Measurements from ENCODE around the gene KCNK7. TPM values are rescaled to one million over a fixed set of nuclear protein-coding genes. Genes with fewer than 3 reads are reported as not detected.

KCNK7 gene
- 0.28 to 1.5 TPM (median 0.86 TPM) in 5 replicates for total RNA-seq (2022; extraction: Qiagen RNA extraction)

DNA sequence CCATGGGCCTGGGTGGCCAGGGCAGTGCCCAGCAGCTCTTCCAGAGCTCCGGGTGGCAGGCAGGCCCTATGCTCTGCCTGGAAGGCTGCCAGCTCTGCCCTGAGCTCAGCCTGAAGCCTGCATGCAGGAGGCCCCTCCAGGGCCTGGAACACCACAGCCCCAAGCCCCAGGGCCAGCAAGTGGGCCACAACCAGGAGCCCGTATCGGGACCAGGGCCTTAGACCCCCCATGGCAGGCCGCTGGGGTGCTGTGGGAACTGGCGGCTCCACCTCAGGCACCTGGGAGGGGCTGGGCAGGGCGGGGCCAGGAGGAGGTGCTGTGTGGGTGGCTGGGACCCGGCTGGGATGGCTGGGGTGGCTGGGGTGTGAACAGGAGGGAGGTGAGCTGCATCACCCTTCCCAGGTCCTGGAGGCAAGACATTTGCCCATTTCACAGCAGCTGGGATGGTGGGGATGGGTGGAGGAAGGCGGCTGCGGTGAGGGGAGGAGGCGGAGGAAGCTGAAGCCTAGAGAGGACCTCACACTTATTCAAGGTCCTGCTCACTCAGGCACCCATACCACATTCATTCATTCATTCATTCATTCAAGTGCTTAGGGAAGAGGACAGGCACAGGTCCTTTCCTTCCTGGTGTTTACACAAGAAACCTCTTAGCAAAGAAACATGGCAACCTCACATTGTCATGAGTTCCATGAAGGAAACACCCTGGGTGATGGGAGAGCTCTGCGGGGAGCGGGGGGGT, at the start of gene KCNK7:
Gene KCNK7, minus strand, starts transcription at position 258 of the 739 bp plus-strand sequence. Its CDS starts 28 bp downstream, at position 230.

GRCh38 chr11:65637794-65638419, 42.3 kb upstream of the KCNK7 start, which contains the start of gene SIPA1:
Gene SIPA1, plus strand, starts transcription at chr11:65638101. Its CDS starts 2,821 bp downstream, at chr11:65640922.

DNA sequence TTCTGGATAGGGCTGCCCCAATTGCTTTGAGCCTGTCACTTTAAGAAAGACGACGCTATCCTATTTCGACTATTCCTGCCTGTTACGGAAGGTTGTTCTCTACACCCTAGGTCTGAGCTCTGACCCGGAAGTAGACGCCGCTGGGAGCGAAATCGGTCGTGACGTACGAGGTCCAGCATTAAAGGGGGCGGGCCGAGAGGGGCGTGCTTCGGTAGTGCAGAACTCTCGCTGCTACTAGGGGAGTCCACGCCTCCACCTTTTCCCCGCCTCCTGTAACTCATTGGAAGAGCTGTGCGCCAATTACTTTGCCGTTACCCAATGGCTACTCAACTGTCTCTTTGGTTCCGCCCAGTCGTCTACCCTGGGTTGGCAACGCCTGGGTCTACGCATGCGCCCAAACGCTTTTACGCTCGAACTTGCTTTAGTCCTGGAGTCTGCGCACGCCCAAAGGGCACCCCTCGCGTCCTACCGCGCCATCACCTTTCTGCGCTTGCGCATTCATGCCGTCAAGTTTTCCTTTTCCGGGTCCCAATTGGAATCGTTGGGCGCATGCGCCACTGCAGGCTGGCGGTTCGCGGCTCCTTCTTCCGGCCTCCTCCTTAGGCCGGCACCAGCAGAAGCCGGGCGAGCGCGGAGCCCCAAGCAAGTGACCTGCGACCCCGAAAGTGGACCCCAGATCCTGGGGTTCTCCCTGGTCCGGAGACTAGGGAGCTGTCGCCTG, 19.8 kb upstream of the KCNK7 start, which contains the start of gene PCNX3:
Gene PCNX3, plus strand, starts transcription at position 548 of the 721 bp plus-strand sequence. CDS start 536 bp downstream, outside the sequence.

DNA sequence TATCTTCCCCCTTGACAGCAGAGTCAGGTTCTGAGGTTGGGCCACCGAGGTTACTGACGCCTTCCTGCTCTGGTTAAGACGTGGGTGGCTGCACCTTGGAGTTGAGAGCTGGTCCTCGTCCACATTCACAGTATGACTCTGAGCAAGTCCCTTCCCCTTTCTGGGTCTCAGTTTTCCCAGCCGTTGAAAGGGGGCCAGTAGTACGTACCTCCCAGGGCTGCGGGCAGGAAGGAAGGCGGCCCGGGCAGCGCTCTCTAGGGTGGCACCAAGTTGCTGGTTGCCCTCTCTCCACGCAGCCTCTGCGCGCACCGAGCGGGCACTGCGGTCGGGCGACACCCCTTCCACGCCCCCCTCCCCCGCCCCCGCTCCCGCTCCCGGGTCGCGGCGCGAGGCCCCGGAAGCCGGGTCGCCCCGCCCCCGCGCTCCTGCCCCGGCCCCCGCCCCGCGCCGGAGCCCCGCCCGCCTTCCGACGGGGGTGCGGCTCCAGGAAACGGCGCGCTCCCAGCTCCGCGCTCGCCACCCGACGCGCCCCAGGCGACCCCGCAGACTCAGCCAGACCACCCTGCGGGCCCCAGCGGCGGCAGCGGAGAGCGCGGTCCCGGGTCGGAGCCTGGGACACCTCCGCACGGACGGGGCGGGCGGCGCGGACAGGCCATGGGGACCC, 19.9 kb downstream of the KCNK7 start, which contains the start of gene EHBP1L1:
Gene EHBP1L1, plus strand, starts transcription at position 486 of the 664 bp plus-strand sequence. CDS start 250 bp downstream, outside the sequence.

DNA sequence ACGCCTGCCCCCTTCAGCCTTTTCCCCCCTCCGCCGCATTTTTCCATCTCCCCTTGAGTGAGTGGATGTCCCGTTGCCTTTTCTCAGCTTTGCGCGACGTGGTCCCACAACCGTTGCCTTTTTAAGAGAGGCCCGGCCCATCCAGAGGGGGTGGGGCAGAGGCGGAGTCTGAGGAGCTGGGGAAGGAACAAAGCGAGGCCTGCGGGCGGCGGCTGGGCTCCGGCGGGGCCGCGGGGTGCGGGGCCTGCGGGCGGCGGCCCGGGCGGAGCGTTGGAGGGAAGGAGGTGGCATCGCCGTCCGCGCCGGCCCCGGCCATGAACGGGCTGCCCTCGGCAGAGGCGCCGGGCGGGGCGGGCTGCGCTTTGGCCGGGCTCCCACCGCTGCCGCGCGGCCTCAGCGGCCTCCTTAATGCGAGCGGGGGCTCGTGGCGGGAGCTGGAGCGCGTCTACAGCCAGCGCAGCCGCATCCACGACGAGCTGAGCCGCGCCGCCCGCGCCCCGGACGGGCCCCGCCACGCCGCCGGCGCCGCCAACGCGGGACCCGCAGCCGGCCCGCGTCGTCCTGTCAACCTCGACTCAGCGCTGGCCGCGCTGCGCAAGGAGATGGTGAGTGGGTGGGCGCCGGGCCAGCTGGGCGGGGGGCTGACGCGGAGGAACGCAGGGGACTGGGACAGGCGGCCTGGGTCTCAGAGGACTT, 23.1 kb downstream of the KCNK7 start, which contains the start of gene FAM89B:
Gene FAM89B, plus strand, starts transcription at position 183 of the 696 bp plus-strand sequence. Its CDS starts 132 bp downstream, at position 315.

DNA sequence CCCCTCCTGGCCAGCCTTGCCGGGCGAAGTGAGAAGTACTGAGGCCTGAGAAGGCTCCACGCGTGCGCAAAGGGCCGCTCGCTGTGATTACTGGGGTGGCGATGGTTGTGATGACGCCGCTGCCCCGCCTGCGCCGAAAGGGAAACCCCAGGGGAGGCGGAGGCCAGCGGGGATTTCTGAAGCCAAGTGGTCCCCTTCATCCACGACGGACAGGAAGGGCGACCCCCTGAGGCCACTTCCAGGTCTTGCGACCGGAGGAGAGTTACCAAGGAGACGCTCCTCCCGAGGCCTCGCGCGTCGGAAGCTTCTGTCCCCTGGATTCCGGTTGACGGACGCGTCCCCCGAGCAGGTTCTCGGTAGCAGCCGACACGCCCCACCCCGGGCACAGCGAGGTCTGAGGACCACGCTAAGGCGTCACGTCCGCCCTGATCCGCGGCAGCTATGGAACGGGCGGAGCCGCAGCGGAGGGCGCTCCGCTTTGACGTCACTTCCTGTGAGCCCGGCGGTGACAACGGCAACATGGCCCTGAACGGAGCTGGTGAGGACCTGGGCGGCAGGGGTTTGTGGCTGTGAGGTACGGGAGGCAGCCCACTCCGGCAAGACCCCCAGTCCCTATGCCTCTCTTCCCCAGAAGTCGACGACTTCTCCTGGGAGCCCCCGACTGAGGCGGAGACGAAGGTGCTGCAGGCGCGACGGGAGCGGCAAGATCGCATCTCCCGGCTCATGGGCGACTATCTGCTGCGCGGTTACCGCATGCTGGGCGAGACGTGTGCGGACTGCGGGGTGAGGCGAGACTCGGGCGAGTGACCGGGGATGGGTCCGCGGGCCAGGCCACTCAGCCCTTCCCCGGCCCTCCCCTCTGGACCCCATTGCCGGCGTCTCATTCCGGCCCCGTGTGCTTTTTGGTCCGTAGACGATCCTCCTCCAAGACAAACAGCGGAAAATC, 25.4 kb downstream of the KCNK7 start, which contains the start of gene ZNRD2:
Gene ZNRD2, plus strand, starts transcription at position 505 of the 946 bp plus-strand sequence. Its CDS starts 15 bp downstream, at position 520.

DNA sequence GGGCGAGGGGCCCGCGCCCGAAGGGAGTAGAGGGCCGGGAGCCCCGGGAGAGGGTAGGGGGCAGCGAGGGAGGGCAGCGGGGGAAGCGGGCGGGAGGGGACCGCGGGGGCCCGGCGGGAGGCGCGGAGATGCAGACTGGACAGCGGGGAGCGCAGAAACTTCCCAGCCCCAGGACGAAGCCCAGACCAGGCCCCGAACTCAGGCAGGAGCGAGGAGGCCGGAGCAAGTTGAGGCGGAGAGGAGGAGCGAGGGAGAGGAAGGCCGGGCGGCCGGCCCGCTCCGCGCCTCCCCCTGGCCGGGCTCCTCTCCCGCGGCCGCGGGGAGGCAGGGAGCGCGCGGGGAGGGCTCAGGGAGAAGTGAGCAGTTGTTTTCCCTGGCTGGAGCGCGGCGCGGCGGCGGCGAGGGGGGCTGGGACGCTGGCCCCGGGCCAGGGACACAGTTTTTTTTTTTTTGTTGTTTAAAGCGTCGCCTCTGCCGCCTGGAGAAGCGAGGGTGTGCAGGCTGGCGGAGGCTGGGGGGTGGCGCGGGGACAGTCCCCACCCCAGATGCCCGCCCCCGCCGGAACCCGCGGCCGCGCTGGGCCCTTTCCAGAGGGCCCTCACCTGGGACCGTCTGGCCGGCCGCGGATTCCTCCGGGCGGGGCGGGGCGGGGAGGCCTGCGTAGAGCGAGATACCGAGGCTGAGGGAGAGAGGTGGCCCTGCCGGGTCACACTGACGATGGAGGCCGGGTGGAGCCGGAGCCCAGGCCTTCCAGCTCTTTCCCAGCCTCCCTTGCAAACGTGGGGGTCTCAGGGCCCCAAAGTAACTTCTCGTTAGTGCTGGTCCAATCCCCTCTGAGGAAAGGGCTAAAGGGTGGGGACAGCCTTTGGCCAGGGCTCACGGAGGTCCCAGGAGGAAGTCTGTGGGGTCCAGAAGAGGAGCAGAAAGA, 37.3 kb downstream of the KCNK7 start, which contains the start of gene LTBP3:
Gene LTBP3, minus strand, starts transcription at position 358 of the 928 bp plus-strand sequence. CDS start 400 bp downstream, outside the sequence.

Other genes with a start within 250 kb of the KCNK7 start
- 0.42 to 0.92 TPM (median 0.82 TPM) in 5 replicates for gene TIGD3, start 241.0 kb downstream of the KCNK7 start, total RNA-seq (2022; extraction: Qiagen RNA extraction)
- 10.3 to 15.7 TPM (median 13.4 TPM) in 5 replicates for gene SLC25A45, start 213.2 kb downstream of the KCNK7 start, total RNA-seq (2022; extraction: Qiagen RNA extraction)
- 36.8 to 59.7 TPM (median 56.3 TPM) in 5 replicates for gene FRMD8, start 209.2 kb downstream of the KCNK7 start, total RNA-seq (2022; extraction: Qiagen RNA extraction)
- 138 to 274 TPM (median 186 TPM) in 5 replicates for gene NEAT1, start 173.0 kb downstream of the KCNK7 start, total RNA-seq (2022; extraction: Qiagen RNA extraction)
- gene MALAT1, start 96.8 kb downstream of the KCNK7 start, total RNA-seq (2022; extraction: Qiagen RNA extraction): 64.1 to 116 TPM (median 72.7 TPM) in 5 replicates
- 47.1 to 64.1 TPM (median 61.4 TPM) in 5 replicates for gene SCYL1, start 70.7 kb downstream of the KCNK7 start, total RNA-seq (2022; extraction: Qiagen RNA extraction)
- gene LTBP3, start 37.4 kb downstream of the KCNK7 start, total RNA-seq (2022; extraction: Qiagen RNA extraction): 102 to 132 TPM (median 113 TPM) in 5 replicates
- gene ZNRD2, start 25.3 kb downstream of the KCNK7 start, total RNA-seq (2022; extraction: Qiagen RNA extraction): 68.0 to 80.1 TPM (median 75.2 TPM) in 5 replicates
- gene FAM89B, start 23.3 kb downstream of the KCNK7 start, total RNA-seq (2022; extraction: Qiagen RNA extraction): 28.2 to 52.4 TPM (median 49.1 TPM) in 5 replicates
- 26.1 to 39.1 TPM (median 36.9 TPM) in 5 replicates for gene EHBP1L1, start 19.7 kb downstream of the KCNK7 start, total RNA-seq (2022; extraction: Qiagen RNA extraction)
- 36.6 to 48.1 TPM (median 46.7 TPM) in 5 replicates for gene MAP3K11, start 18.4 kb upstream of the KCNK7 start, total RNA-seq (2022; extraction: Qiagen RNA extraction)
- 25.0 to 37.1 TPM (median 35.4 TPM) in 5 replicates for gene PCNX3, start 20.0 kb upstream of the KCNK7 start, total RNA-seq (2022; extraction: Qiagen RNA extraction)
- 11.8 to 19.3 TPM (median 17.9 TPM) in 5 replicates for gene SIPA1, start 42.3 kb upstream of the KCNK7 start, total RNA-seq (2022; extraction: Qiagen RNA extraction)
- gene RELA, start 67.1 kb upstream of the KCNK7 start, total RNA-seq (2022; extraction: Qiagen RNA extraction): 62.9 to 72.5 TPM (median 71.8 TPM) in 5 replicates
- gene KAT5, start 116.5 kb upstream of the KCNK7 start, total RNA-seq (2022; extraction: Qiagen RNA extraction): 43.8 to 55.4 TPM (median 48.9 TPM) in 5 replicates
- gene RNASEH2C, start 125.0 kb upstream of the KCNK7 start, total RNA-seq (2022; extraction: Qiagen RNA extraction): 20.9 to 52.9 TPM (median 48.6 TPM) in 5 replicates
- gene AP5B1, start 185.2 kb upstream of the KCNK7 start, total RNA-seq (2022; extraction: Qiagen RNA extraction): 7.6 to 12.1 TPM (median 12.1 TPM) in 5 replicates
- gene OVOL1, start 191.3 kb upstream of the KCNK7 start, total RNA-seq (2022; extraction: Qiagen RNA extraction): 0.07 to 0.08 TPM in 2 of 5 replicates, not detected in the others
- 0.09 TPM in 1 of 5 replicates, not detected in the others for gene SNX32, start 238.2 kb upstream of the KCNK7 start, total RNA-seq (2022; extraction: Qiagen RNA extraction)